HT1080 (cell line): ENCODE results near the gene DUSP9. TPM values are rescaled to one million over a fixed set of nuclear protein-coding genes. Genes with fewer than 3 reads are reported as not detected.
"Not testable (repeated sequence)": the region's sequence is repeated elsewhere in the genome, so short reads cannot be mapped to it uniquely, and the experiment has no call there.

ENCODE experiments used
- DNase-seq: peaks from one replicate; pipeline ENCODE4 v3.0.0-alpha.2; 2015; ENCODE audit warnings: low read depth
- polyA plus RNA-seq, 2 experiments: library from polyadenylated mRNA; depleted of rRNA; stranded (reverse); fragments of >200 nt; gene quantifications; 2 replicates each; pipeline ENCODE4 v1.2.3, GENCODE V29; 2015
- total RNA-seq: library from RNA; depleted of rRNA; stranded (reverse); fragments of >200 nt; shearing (Covaris generic); gene quantifications from 2 replicates; pipeline ENCODE4 v1.2.3, GENCODE V29; 2014; rRNA removed

DUSP9 gene, protein sequence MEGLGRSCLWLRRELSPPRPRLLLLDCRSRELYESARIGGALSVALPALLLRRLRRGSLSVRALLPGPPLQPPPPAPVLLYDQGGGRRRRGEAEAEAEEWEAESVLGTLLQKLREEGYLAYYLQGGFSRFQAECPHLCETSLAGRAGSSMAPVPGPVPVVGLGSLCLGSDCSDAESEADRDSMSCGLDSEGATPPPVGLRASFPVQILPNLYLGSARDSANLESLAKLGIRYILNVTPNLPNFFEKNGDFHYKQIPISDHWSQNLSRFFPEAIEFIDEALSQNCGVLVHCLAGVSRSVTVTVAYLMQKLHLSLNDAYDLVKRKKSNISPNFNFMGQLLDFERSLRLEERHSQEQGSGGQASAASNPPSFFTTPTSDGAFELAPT
- total RNA-seq, result not detected in 2 replicates
- not detected in 2 replicates for polyA plus RNA-seq (2015; cell fraction: cytosol; rRNA removed)
- not detected in 2 replicates for polyA plus RNA-seq (2015; cell fraction: nucleus; rRNA removed)

- DNase-seq, result no peak
Measured at GRCh38 chrX:153646620-153647373, at the start of gene DUSP9. Gene DUSP9, plus strand, starts transcription at chrX:153647203. Its CDS starts 751 bp downstream, at chrX:153647954.

GRCh38 chrX:153598541-153599191, 48.3 kb upstream of the DUSP9 start, which contains the start of gene CCNQ:
Gene CCNQ, minus strand, starts transcription at chrX:153599139. Its CDS starts 66 bp downstream, at chrX:153599073.
- DNase-seq, result no peak

DNA sequence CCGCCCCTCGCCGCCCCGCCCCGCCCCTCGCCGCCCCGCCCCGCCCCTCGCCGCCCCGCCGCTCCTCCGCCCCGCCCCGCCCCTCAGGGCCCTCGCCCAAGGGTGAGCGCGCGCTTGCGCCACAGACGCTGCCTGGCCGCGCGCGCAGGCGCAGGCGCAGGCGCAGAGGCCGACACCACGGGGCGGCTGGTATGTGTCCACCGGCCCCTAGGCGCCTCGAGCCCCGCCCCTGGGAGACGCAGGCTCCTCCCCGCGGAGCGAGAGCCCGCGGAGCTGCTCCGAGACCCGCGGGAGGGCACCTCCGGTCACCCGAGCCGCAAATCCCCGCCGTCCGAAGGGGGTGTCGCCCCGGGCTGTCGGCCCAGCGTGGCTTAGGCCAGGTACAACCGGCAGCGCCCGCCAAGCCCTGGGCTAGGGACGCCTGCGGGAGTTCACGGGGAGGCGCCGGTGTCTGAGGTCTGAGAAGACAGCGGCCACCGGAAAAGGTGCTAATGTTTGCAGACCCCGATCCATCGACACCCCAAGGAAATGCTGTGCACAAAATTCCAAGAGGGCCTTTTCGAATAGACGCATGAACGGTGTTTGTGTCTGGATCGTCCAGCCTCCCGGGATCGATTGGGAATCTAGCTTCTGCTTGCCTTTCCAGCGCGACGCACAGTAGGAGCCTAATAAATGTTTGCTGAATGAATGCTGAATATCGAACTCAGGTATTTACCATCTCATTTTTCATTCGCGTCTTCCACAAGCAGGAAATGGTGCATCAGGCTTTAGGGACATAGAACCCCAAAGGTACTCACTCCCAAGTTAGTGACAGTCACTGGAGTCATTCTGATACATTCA, 47.6 kb upstream of the DUSP9 start:
- DNase-seq, result peak; percentile 81

DNA sequence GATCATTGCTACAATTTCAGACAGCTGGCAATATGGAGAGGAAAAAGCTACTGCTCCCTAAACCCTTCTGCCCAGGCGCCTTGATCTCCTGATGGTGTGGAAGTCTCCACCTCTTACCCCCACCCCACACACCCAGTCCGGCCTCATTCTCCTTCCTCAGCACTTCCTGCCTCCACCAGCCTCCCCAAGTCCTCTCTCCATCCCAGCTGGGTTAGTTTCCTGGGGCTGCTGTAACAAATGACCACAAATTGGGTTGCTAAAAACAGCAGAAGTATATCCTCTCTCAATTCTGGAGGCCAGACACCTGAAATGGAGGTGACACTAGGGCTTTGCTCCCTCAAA, 47.0 kb upstream of the DUSP9 start:
- DNase-seq, result peak; percentile 15

GRCh38 chrX:153600921-153601320, 46.1 kb upstream of the DUSP9 start:
- no peak for DNase-seq

DNA sequence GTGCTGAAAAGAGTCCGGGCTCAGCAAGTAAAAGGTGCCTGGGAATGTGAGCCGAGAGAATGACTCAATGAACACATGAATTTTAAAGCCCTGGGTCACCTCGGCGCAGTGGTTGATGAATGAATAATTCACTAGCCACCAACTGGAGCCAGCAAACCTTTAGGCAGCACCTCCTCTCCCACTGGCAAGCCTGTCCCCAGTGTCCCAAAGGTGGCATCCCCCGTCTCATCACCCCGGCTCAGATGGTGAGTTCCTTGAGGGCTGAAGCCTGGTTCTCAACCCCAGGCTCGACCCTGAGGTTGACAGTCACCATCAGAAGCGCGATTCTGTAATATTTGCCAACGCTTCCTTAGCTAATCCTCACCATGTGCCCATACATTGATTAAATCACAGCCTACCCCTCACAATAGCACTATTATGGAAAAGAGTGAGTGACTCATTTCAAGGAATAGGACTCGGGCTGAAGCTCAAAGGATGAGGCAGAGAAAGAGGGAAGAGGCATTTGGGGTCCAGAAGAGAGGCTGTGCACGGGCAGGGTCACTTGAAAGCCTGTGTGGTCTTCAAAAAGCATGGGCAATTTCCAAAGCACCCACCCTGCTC, 45.4 kb upstream of the DUSP9 start:
- DNase-seq, result no peak

DNA sequence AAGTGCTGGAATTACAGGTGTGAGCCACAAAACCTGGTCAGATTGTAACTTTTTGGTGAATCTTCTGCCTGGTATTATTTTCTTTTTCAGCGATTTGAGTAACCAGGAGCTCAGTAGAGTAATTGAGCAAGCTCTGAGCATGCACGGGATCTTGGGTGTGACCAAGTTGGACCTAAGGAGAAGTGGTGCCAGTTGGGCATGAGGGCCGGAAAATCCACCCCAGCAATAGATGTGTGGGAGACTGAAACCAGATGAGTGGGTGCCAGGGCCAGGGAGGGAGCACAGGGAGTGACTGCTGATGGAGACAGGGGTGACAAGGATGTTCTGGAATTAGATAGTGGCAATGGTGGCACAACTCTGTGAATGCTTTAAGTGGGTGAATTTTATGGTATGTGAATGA, 44.4 kb upstream of the DUSP9 start:
- no peak for DNase-seq

DNA sequence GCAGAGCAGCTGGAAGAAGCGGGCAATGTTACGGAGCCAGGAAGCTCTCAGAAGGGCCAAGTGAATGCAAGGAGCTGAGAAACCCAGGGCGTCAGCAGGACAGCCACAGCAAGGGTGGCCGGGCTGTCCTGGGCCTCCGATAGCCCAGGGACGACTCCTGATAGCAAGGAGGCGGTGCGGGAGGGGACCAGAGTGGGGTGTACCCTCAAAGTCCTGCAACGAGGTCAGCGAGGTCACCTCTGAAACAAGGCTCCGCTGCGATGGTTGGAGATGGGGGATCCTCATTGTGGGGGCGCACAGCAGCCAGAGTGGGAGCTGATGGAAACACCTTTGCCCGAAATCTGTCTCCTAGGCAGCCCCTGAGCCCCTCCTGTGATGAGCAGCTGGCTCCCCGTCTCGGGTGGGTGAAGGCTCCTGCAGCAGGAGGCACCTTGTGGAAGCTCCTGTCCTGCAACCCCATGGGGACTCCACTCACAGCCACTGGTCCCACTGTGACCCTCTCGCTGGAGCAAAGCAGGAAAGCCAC, 43.8 kb upstream of the DUSP9 start:
- no peak for DNase-seq

DNA sequence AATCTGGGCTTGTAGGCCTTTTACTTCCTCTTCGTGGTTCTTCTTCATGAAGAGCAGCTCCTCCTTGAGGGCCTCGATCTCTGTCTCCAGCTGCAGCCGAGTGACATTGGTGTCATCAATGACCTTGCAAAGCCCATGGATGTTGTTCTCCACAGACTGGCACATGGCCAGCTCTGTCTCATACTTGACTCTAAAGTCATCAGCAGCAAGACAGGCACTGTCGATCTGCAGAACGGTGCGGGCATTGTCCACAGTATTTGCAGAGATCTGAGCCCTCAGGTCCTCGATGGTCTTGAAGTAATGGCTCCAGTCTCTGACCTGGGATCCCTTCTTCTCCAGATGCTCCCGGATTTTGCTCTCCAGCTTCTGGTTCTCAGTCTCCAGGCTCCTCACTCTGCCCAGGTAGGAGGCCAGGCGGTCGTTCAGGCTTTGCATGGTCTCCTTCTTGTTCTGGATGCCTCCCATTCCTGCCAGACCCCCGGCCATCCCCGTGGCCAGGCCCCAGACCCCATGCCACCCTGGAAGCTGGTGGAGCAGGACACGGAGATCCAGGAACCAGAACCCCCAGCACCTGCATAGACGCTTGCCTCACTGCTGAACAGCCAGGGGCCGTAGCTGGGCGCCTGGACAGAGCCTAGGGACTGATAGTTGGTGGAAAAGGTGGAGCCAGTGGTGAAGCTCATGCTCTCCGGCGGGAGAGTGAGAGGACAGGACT, 42.2 kb upstream of the DUSP9 start:
- not testable (repeated sequence) for DNase-seq

GRCh38 chrX:153606503-153606902, 40.5 kb upstream of the DUSP9 start:
- DNase-seq, result no peak

DNA sequence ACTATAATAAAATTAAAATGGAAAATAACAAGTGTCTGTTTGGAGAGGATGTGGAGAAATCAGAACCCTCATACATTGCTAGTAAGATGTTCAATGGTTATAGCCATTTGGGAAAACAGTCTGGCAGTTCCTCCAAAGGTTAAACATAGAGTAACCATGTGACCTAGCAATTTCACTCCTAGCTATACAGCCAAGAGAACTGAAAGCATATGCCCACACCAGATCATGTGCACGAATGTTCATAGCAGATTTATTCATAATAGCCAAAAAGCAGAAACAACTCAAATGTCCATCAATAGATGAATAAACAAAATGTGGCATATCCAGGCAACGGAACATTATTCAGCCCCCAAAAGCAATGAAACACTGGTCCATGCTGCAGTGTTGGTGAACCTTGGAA, 38.6 kb upstream of the DUSP9 start:
- no peak for DNase-seq

- no peak for DNase-seq
Measured at GRCh38 chrX:153608806-153609205, 38.2 kb upstream of the DUSP9 start.

- DNase-seq, result peak; percentile 52
Measured at GRCh38 chrX:153609917-153610835, 36.8 kb upstream of the DUSP9 start.

- DNase-seq, result no peak
Measured at GRCh38 chrX:153610836-153611213, 36.2 kb upstream of the DUSP9 start.

GRCh38 chrX:153611298-153612095, 35.5 kb upstream of the DUSP9 start:
- no peak for DNase-seq

- DNase-seq, result no peak
Measured at GRCh38 chrX:153612413-153612812, 34.6 kb upstream of the DUSP9 start.

- DNase-seq, result no peak
Measured at GRCh38 chrX:153614818-153615217, 32.2 kb upstream of the DUSP9 start.

DNA sequence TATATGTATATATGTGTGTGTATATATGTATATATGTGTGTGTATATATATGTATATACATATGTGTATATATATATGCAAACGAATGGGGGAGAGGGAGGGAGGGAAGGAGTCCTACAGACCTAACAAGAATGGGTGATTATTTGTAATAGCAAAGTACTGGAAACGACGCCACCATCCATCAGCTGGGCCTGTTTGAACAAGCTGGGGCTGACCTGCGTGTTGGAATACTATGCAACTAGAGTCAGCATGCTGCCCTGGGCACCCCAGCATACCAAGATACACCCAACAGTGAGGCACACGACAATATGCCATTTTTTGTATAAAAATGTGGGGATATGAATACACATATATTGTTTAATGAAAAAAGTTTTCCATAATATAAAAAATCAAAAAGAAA, 26.4 kb upstream of the DUSP9 start:
- DNase-seq, result no peak
